ENCODE measurements around the gene RBM5.

The RBM5 gene

GRCh38 chr3:50139718-50140423, 51.2 kb downstream of the RBM5 start:
- TF ChIP-seq CTCF (IDR thresholded peaks at IDR 0.05; ENCODE audit: extremely low read depth, missing control alignments): no peak
- no peak for DNase-seq (ENCODE audit: low spot score)

- DNase-seq (ENCODE audit: low spot score): no peak
- TF ChIP-seq CTCF (IDR thresholded peaks at IDR 0.05; ENCODE audit: extremely low read depth, missing control alignments): no peak
Observed at GRCh38 chr3:50140990-50141389, 52.3 kb downstream of the RBM5 start.

GRCh38 chr3:50146316-50146901, 57.7 kb downstream of the RBM5 start:
- no peak for TF ChIP-seq CTCF (IDR thresholded peaks at IDR 0.05; ENCODE audit: extremely low read depth, missing control alignments)
- DNase-seq (ENCODE audit: low spot score): no peak

GRCh38 chr3:50147016-50147415, 58.3 kb downstream of the RBM5 start:
- DNase-seq (ENCODE audit: low spot score): no peak
- TF ChIP-seq CTCF (IDR thresholded peaks at IDR 0.05; ENCODE audit: extremely low read depth, missing control alignments): no peak

- TF ChIP-seq CTCF (IDR thresholded peaks at IDR 0.05; ENCODE audit: extremely low read depth, missing control alignments): no peak
- DNase-seq (ENCODE audit: low spot score): no peak
Observed at GRCh38 chr3:50147447-50147846, 58.7 kb downstream of the RBM5 start.

GRCh38 chr3:50147861-50148260, 59.1 kb downstream of the RBM5 start:
- DNase-seq (ENCODE audit: low spot score): no peak
- TF ChIP-seq CTCF (IDR thresholded peaks at IDR 0.05; ENCODE audit: extremely low read depth, missing control alignments): no peak

GRCh38 chr3:50150404-50150750, 61.7 kb downstream of the RBM5 start:
- DNase-seq (ENCODE audit: low spot score): no peak
- no peak for TF ChIP-seq CTCF (IDR thresholded peaks at IDR 0.05; ENCODE audit: extremely low read depth, missing control alignments)

All from GM20000 (cell line).